OCI-LY1 (cell line): ENCODE data around the gene ARHGAP10.

Experiments used
- H2AFZ ChIP-seq: fragments of 200-600 bp; sonication (generic), shearing (Covaris generic); 2 replicates; pipeline ENCODE4 v1.6.0; 2014; ENCODE audit warnings: antibody characterized with exemption, mild to moderate bottlenecking, low read length
- H3F3A ChIP-seq: fragments of 200-600 bp; sonication (generic), shearing (Covaris generic); 2 replicates; pipeline ENCODE4 v1.6.0; 2014; ENCODE audit warnings: mild to moderate bottlenecking, antibody characterized with exemption, low read length, moderate library complexity; ENCODE audit not compliant: insufficient read depth
- H3K27ac ChIP-seq: fragments of 200-600 bp; sonication (generic); 2 replicates; pipeline ENCODE4 v1.5.1; 2014; ENCODE audit warnings: low read length, mixed run types, mild to moderate bottlenecking, low read depth; ENCODE audit not compliant: poor library complexity, severe bottlenecking
- H3K27me3 ChIP-seq: fragments of 200-600 bp; sonication (generic); 2 replicates; pipeline ENCODE4 v1.6.0; 2014; ENCODE audit warnings: antibody characterized with exemption, mild to moderate bottlenecking, low read length, moderate library complexity; ENCODE audit not compliant: insufficient read depth
- H3K36me3 ChIP-seq: fragments of 200-600 bp; sonication (generic); 2 replicates; pipeline ENCODE4 v1.6.1; 2014; ENCODE audit warnings: mild to moderate bottlenecking, antibody characterized with exemption, low read length, moderate library complexity, mixed read lengths; ENCODE audit not compliant: insufficient read depth
- H3K4me1 ChIP-seq: fragments of 200-600 bp; sonication (generic); 2 replicates; pipeline ENCODE4 v1.5.1; 2014; ENCODE audit warnings: mild to moderate bottlenecking, low read length, moderate library complexity; ENCODE audit not compliant: insufficient read depth, severe bottlenecking
- H3K4me2 ChIP-seq: fragments of 200-600 bp; sonication (generic), shearing (Covaris generic); 2 replicates; pipeline ENCODE4 v1.6.1; 2014; ENCODE audit warnings: low read length
- H3K4me3 ChIP-seq: fragments of 200-600 bp; sonication (generic); 2 replicates; pipeline ENCODE4 v1.5.1; 2014; ENCODE audit warnings: low read length, low read depth, mild to moderate bottlenecking, mixed read lengths; ENCODE audit not compliant: poor library complexity, severe bottlenecking
- H3K79me2 ChIP-seq: fragments of 200-600 bp; shearing (Covaris generic); 2 replicates; pipeline ENCODE4 v1.6.1; 2016; ENCODE audit warnings: mixed run types, low read length, mixed read lengths; ENCODE audit not compliant: insufficient read depth
- H3K9ac ChIP-seq: fragments of 200-600 bp; sonication (generic), shearing (Covaris generic); 2 replicates; pipeline ENCODE4 v1.6.1; 2014; ENCODE audit warnings: mild to moderate bottlenecking, low read length, mixed read lengths
- H3K9me2 ChIP-seq: fragments of 200-600 bp; sonication (generic), shearing (Covaris generic); 2 replicates; pipeline ENCODE4 v1.6.1; 2014; ENCODE audit warnings: low read depth, mild to moderate bottlenecking, low read length, mixed read lengths
- H3K9me3 ChIP-seq: fragments of 200-600 bp; shearing (Covaris generic); 2 replicates; pipeline ENCODE4 v1.6.1; 2014; ENCODE audit warnings: low read length, mixed read lengths
- H4K20me1 ChIP-seq: fragments of 200-600 bp; sonication (generic), shearing (Covaris generic); 2 replicates; pipeline ENCODE4 v1.6.0; 2016; ENCODE audit warnings: mild to moderate bottlenecking, low read length; ENCODE audit not compliant: insufficient read depth
- EZH2 ChIP-seq: fragments of 200-600 bp; sonication (generic), shearing (Covaris generic); IDR thresholded peaks from 2 replicates; pipeline ENCODE4 v1.8.0; 2017; ENCODE audit warnings: borderline replicate concordance, mixed run types, mild to moderate bottlenecking, antibody characterized with exemption, low read length, moderate library complexity, mixed read lengths
- TF ChIP-seq, protein P1 (sequence below): fragments of 200-600 bp; sonication (generic), shearing (Covaris generic); IDR thresholded peaks from 2 replicates; pipeline ENCODE4 v1.5.1; 2017; ENCODE audit warnings: mild to moderate bottlenecking, antibody characterized with exemption, low read length, moderate library complexity, mixed read lengths

Gene ARHGAP10

DNA sequence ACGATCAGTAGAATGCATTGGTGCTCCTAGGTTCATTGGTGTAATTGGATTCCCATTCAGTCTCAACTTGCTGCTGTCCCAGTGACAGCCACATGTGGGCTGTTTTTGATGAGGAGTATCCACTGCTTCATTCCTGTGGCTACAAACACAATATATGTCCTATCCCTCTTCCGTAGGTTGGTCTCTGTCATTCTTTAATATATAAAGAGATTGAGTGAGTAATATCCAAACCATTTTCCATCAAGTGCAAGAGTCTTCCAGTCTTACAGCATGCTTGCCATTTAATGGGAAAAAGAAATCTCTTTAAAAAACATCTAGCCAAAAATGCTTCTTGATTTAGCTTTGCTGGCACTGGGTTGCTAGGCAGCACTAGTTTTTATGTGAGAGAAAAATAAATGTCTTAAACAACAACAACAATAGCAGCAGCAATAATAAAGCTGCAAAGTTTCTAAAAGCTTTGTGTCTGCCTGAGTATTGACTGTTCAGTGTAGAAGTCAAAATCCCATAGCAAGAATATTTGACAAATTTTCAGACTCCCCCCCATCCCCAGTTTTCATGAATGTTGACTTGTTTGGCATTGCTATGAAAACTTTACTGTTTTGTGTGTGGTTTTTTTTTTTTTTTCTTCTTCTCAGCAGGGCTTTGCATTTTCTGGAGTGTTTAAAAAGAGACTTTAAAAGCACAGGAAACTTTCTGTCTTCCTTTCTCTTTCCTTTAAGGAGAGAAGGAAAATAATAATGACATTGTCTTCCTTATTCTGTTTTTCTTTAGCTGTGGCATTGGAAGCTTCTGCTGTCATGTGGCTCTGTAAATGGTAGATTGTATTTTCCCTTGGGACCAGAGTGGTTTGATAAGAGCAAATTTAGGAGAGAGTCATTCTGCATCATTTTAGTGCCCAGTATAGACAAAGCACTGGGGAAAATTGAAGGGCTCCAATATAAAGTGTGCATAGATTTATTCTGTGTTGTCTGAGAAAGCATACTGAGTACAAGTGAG is 244.3 kb downstream of the ARHGAP10 start:
- H3K9me3 ChIP-seq: no peaks in the 10 kb centered on the region
- H3K9ac ChIP-seq: no peak overlapping the region
- no peaks in the 10 kb centered on the region for H3K4me1 ChIP-seq
- H3K27me3 ChIP-seq: no peaks in the 10 kb centered on the region
- H3K4me2 ChIP-seq: no peak overlapping the region
- no peak overlapping the region for H3K4me3 ChIP-seq
- H3K27ac ChIP-seq: no peak overlapping the region
- H3F3A ChIP-seq: no peaks in the 10 kb centered on the region
- no peak overlapping the region for H2AFZ ChIP-seq
- no peaks in the 10 kb centered on the region for H4K20me1 ChIP-seq
- TF ChIP-seq EZH2: no peak
- TF ChIP-seq, protein P1, sequence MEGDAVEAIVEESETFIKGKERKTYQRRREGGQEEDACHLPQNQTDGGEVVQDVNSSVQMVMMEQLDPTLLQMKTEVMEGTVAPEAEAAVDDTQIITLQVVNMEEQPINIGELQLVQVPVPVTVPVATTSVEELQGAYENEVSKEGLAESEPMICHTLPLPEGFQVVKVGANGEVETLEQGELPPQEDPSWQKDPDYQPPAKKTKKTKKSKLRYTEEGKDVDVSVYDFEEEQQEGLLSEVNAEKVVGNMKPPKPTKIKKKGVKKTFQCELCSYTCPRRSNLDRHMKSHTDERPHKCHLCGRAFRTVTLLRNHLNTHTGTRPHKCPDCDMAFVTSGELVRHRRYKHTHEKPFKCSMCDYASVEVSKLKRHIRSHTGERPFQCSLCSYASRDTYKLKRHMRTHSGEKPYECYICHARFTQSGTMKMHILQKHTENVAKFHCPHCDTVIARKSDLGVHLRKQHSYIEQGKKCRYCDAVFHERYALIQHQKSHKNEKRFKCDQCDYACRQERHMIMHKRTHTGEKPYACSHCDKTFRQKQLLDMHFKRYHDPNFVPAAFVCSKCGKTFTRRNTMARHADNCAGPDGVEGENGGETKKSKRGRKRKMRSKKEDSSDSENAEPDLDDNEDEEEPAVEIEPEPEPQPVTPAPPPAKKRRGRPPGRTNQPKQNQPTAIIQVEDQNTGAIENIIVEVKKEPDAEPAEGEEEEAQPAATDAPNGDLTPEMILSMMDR: no peak
- H3K79me2 ChIP-seq: no peaks in the 10 kb centered on the region
- no peaks in the 10 kb centered on the region for H3K36me3 ChIP-seq
- no peaks in the 10 kb centered on the region for H3K9me2 ChIP-seq

DNA sequence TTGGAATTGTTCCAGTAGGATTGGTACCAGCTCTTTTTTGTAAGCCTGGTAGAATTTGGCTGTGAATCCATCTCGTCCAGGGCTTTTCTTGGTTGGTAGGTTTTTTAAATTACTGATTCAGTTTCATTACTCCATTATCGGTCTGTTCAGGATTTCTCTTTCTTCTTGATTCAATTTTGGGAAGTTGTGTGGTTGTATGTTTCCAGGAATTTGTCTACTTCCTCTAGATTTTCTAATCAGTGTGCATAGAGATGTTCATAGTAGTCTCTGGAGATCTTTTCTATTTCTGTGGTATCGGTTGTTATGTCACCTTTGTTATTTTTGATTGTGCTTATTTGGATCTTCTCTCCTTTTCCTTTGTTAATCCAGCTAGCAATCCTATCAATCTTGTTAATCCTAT is 248.7 kb downstream of the ARHGAP10 start:
- H3F3A ChIP-seq: no peaks in the 10 kb centered on the region
- peaks cover 20% of the 10 kb centered on the region for H3K4me1 ChIP-seq
- H3K4me2 ChIP-seq: no peak overlapping the region
- H3K27me3 ChIP-seq: no peaks in the 10 kb centered on the region
- no peaks in the 10 kb centered on the region for H3K36me3 ChIP-seq
- no peak overlapping the region for H2AFZ ChIP-seq
- H3K9me3 ChIP-seq: no peaks in the 10 kb centered on the region
- no peak overlapping the region for H3K4me3 ChIP-seq
- H3K9me2 ChIP-seq: no peaks in the 10 kb centered on the region
- no peak for TF ChIP-seq EZH2
- no peak overlapping the region for H3K9ac ChIP-seq
- H4K20me1 ChIP-seq: no peaks in the 10 kb centered on the region
- H3K79me2 ChIP-seq: no peaks in the 10 kb centered on the region
- no peak overlapping the region for H3K27ac ChIP-seq

DNA sequence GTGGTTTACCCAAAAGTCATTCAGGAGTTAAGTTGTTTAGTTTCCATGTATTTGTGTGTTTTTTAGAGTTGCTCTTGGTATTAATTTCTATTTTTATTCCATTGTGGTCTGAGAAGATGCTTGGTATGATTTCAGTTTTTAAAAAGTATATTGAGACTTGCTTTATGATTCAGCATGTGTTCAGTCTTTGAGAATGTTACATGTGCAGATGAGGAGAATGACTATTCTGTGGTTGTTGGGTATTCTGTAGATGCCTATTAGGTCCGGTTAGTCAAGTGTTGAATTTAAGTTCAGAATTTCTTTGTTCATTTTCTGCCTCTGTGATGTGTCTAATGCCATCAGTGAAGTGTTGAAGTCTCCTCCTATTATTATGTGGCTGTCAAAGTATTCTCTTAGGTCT is 249.4 kb downstream of the ARHGAP10 start:
- Histone ChIP-seq H3K9me2 (no peaks in the 10 kb centered on the region), H3K4me3 (no peak overlapping the region), H3K79me2 (no peaks in the 10 kb centered on the region), H3K4me1 (peaks cover 27% of the 10 kb centered on the region), H3K9ac (no peak overlapping the region), H3F3A (no peaks in the 10 kb centered on the region), H4K20me1 (no peaks in the 10 kb centered on the region), H3K4me2 (no peak overlapping the region), H3K27me3 (no peaks in the 10 kb centered on the region), H3K9me3 (no peaks in the 10 kb centered on the region), H3K27ac (no peak overlapping the region), H3K36me3 (no peaks in the 10 kb centered on the region), H2AFZ (no peak overlapping the region)
- TF ChIP-seq, protein P1: no peak
- no peak for TF ChIP-seq EZH2
